NCI-H446 treated with DMSO at 0.1 percent for 48 hours (cell line): Measurements from ENCODE around the gene PLA2G4D.

ENCODE experiments used
- DNase-seq: peaks from one replicate; lab custom pipeline; 2025; lab: John Stamatoyannopoulos, UW

Gene PLA2G4D

GRCh38 chr15:42090781-42091180 is 3.6 kb downstream of the PLA2G4D start:
- no peak for DNase-seq

- DNase-seq = no peak
Observed at GRCh38 chr15:42090370-42090769, 4.0 kb downstream of the PLA2G4D start.

- DNase-seq = no peak
Observed at GRCh38 chr15:42089942-42090341, 4.4 kb downstream of the PLA2G4D start.

- no peak for DNase-seq
Observed at GRCh38 chr15:42088801-42089640, 5.3 kb downstream of the PLA2G4D start.

GRCh38 chr15:42087926-42088800 is 6.2 kb downstream of the PLA2G4D start:
- DNase-seq = no peak

- DNase-seq = no peak
Observed at GRCh38 chr15:42087460-42087859, 6.9 kb downstream of the PLA2G4D start.

GRCh38 chr15:42085721-42086120 is 8.6 kb downstream of the PLA2G4D start:
- DNase-seq = no peak

- no peak for DNase-seq
Observed at GRCh38 chr15:42085236-42085605, 9.1 kb downstream of the PLA2G4D start.

GRCh38 chr15:42084465-42085235 is 9.7 kb downstream of the PLA2G4D start:
- DNase-seq = no peak

- no peak for DNase-seq
Observed at GRCh38 chr15:42083916-42084315, 10.4 kb downstream of the PLA2G4D start.

- no peak for DNase-seq
Observed at GRCh38 chr15:42083605-42083908, 10.8 kb downstream of the PLA2G4D start.

GRCh38 chr15:42082823-42083604 is 11.3 kb downstream of the PLA2G4D start:
- DNase-seq = no peak

- DNase-seq = no peak
Observed at GRCh38 chr15:42082141-42082540, 12.2 kb downstream of the PLA2G4D start.

GRCh38 chr15:42080919-42081830 is 13.2 kb downstream of the PLA2G4D start:
- DNase-seq = no peak

GRCh38 chr15:42080186-42080918 is 14.0 kb downstream of the PLA2G4D start:
- no peak for DNase-seq

GRCh38 chr15:42079401-42079908 is 14.9 kb downstream of the PLA2G4D start:
- no peak for DNase-seq

GRCh38 chr15:42078903-42079302 is 15.5 kb downstream of the PLA2G4D start:
- no peak for DNase-seq

GRCh38 chr15:42077689-42078088 is 16.7 kb downstream of the PLA2G4D start:
- DNase-seq = no peak

- no peak for DNase-seq
Observed at GRCh38 chr15:42073418-42073817, 20.9 kb downstream of the PLA2G4D start.
